ENCODE results near the gene PDE6B. TPM values are rescaled to one million over a fixed set of nuclear protein-coding genes. Genes with fewer than 3 reads are reported as not detected.
A peak's percentile ranks its signal among the peaks of the same experiment; 100 is the strongest.

PDE6B gene
- polyA plus RNA-seq: under 1 TPM; 0.41 to 0.89 TPM

DNA sequence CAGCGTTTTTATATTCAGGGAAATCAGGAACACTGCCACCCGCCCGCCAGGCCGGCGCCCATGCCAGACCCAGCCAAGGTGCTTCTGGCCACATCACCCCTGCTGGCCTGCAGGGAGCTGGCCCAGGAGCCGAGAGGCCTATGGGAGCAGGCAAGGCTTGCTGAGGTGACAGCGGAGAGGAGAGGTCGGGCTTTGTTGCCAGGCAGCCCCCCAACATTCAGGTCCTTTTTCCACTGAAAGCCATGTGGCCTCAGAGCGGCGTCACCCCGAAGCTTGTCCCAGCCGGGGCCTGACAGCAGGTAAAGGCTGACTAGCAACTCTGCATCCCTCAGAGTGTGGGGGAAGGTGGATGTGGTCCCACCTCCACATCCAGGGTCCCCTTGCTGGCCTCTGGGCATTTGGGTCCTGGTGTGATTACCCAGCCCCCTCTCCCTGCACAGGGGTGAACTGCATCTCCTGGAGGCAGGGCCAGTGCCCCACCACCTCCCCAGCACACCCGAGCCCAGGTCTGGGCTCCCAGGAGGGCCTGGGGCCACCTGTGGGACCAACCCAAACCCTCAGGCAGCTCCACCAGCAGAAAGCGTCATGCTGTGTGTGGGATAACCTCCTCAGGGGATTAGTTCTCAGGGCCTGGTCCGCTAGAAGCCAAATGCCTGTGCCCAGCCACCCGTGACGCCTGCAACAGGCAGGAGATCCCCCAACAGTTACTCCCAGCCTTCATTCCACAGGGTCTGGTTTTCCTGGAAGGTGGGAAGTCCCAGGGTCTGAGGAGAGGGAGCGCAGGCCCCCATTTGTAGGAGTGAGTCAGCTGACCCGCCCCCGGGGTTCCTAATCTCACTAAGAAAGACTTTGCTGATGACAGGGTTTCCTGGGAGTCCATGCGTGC lies at the start of gene PDE6B:
Gene PDE6B (plus strand): TSS at position 869 of the 886 bp plus-strand sequence. CDS start 54 bp downstream, outside the sequence.
- Histone ChIP-seq H3K9me3 (ENCODE audit: control insufficient read depth in 2 of 2, insufficient read depth in 1 of 2, low read depth in 1 of 2, low read length in 1 of 2) (no peaks in the 10 kb centered on the region), H3K27me3 (ENCODE audit: control insufficient read depth in 1 of 2, insufficient read depth in 2 of 2, low read length in 2 of 2) (no peaks in the 10 kb centered on the region), H3K27ac (ENCODE audit: low read depth in 2 of 2, low read length in 1 of 2) (no peak within 1 kb of the TSS), H3K4me1 (ENCODE audit: control insufficient read depth in 2 of 2, insufficient read depth in 2 of 2, low read length in 1 of 2) (no peaks in the 10 kb centered on the region), H3K36me3 (ENCODE audit: control insufficient read depth in 2 of 2, insufficient read depth in 2 of 2, low read length in 1 of 2) (no peaks in the 10 kb centered on the region), H3K4me3 (ENCODE audit: low read depth in 1 of 2, low read length in 2 of 2) (no peak within 1 kb of the TSS)
- WGBS, 2 donors: 73 to 76% methylated on average over 21 of the region's 21 CpGs

DNA sequence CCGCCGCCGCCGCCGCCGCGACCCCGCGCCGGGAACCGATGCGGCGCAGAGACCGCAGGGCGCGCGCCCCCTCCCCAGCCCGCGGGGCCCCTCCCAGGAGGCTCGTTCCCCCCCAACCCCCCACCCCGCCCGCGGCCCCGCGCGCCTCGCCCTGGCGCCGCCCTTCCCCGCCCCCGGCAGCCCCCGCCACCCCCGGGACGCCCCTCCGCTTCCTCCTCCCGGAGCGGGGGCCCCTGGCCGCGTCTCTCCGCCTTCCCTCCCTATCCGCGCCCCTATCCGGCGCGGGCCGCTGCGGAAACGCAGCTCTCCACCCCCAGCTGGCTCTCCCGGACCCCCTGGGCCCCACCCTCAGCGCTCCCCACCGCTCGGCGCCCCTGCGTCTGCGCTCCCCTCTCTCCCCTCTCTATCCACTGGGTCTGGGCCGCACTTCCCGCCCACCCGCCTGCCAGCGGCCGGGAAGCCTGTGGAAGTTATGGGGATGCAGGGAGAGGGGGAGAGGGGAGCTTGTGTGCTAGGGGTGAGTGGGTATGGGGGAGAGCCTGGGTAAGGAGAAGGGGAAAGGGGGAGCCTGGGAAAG lies 49.0 kb upstream of the PDE6B start, which contains the start of gene TMEM271:
Gene TMEM271 (minus strand): TSS at position 51 of the 577 bp plus-strand sequence. CDS start 233 bp downstream, outside the sequence.
- H3K4me1 ChIP-seq (ENCODE audit: control insufficient read depth in 2 of 2, insufficient read depth in 2 of 2, low read length in 1 of 2): peaks cover 14 to 15% of the 10 kb centered on the region in 2 donors
- peaks cover 0 to 10% of the 10 kb centered on the region in 2 donors for H3K27me3 ChIP-seq (ENCODE audit: control insufficient read depth in 1 of 2, insufficient read depth in 2 of 2, low read length in 2 of 2)
- H3K9me3 ChIP-seq (ENCODE audit: control insufficient read depth in 2 of 2, insufficient read depth in 1 of 2, low read depth in 1 of 2, low read length in 1 of 2): peaks cover 0 to 7% of the 10 kb centered on the region in 2 donors
- no peaks in the 10 kb centered on the region for H3K36me3 ChIP-seq (ENCODE audit: control insufficient read depth in 2 of 2, insufficient read depth in 2 of 2, low read length in 1 of 2)
- H3K27ac ChIP-seq (ENCODE audit: low read depth in 2 of 2, low read length in 1 of 2): no peak within 1 kb of the TSS
- WGBS, 2 donors: 0 to 3% methylated on average over 25 to 51 of the region's 60 CpGs
- H3K4me3 ChIP-seq (ENCODE audit: low read depth in 1 of 2, low read length in 2 of 2): peak within 1 kb of the TSS; percentile 12 to 15

DNA sequence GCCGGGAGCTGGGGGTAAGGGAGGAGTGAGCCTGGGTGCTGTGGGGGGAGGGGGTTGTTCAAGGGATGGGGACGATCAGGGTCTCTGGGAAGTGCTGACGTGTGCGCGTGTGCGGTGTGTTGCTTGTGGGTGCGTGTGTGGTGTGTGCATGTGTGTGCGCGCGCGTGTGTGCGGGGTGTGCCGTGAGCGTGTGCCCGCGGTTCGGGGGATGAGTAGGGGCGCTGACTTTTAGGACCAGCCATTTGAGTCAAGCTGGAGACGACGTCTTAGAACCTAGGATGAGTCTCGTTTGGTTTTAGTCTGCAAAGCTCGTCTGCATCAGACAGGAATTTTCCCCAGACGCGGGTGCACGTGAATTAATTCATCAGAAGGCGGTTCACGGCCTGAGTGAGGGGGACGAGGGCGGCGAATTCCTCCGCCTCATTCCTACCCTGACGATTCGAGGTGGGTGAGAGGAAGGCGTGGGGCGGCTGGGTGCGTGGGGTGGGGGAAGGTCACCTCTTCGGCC lies 48.3 kb upstream of the PDE6B start:
- Histone ChIP-seq H3K27me3 (ENCODE audit: control insufficient read depth in 1 of 2, insufficient read depth in 2 of 2, low read length in 2 of 2) (peaks cover 0 to 10% of the 10 kb centered on the region in 2 donors), H3K4me3 (ENCODE audit: low read depth in 1 of 2, low read length in 2 of 2) (peak overlapping the region in 1 of 2 donors; percentile 11), H3K4me1 (ENCODE audit: control insufficient read depth in 2 of 2, insufficient read depth in 2 of 2, low read length in 1 of 2) (peaks cover 14 to 15% of the 10 kb centered on the region in 2 donors), H3K36me3 (ENCODE audit: control insufficient read depth in 2 of 2, insufficient read depth in 2 of 2, low read length in 1 of 2) (no peaks in the 10 kb centered on the region), H3K27ac (ENCODE audit: low read depth in 2 of 2, low read length in 1 of 2) (no peak overlapping the region), H3K9me3 (ENCODE audit: control insufficient read depth in 2 of 2, insufficient read depth in 1 of 2, low read depth in 1 of 2, low read length in 1 of 2) (peaks cover 0 to 5% of the 10 kb centered on the region in 2 donors)
- 2% methylated on average over 36 to 37 of the region's 37 CpGs for WGBS, 2 donors

DNA sequence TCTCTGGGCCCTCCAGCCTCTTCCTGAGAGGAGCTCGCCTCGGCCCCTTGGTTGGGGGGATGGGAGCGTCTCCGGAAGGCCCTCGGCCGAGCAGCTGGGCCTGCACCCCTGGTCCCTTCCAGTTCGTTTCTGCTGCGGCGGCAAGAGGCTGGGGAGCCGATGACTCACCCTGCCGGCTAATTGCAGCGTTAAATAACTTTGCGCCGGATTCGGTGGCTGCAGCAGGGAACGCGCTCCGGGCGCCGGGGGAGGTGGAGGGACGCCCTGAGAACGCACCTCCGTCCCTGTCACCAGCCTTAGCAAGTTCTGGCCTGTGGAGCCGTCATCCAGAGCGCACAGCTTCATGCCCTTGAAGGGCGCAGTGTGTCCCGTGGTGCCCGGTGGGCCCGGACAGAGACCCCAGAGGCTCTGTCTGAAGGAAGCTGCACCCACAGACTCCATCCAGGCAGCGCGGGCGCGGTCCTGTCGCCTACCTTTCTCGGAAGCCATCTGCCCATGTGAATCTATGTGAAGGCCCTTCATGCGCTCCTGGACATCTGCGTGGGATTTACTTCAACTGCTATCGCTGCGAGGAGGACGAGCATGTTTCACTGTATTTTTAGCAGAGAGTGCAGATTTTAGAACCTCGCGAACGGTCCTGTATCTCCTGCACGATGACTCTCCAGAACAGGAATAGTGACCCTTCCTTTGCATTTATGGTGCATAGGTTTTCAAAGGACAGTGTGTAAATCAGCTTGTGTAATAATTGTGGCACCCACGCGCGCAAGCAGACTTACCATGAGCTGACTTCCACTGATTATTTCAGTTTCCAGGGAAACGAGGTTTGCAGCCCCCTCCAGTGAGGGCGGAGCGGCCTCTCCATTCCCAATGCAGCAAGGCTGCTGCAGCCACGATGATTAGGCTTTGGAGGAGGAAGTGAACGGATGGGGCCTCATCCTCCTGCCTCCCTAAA lies 47.6 kb upstream of the PDE6B start:
- peaks cover 14 to 15% of the 10 kb centered on the region in 2 donors for H3K4me1 ChIP-seq (ENCODE audit: control insufficient read depth in 2 of 2, insufficient read depth in 2 of 2, low read length in 1 of 2)
- H3K4me3 ChIP-seq (ENCODE audit: low read depth in 1 of 2, low read length in 2 of 2): peak overlapping the region in 1 of 2 donors; percentile 11
- no peaks in the 10 kb centered on the region for H3K36me3 ChIP-seq (ENCODE audit: control insufficient read depth in 2 of 2, insufficient read depth in 2 of 2, low read length in 1 of 2)
- H3K27ac ChIP-seq (ENCODE audit: low read depth in 2 of 2, low read length in 1 of 2): no peak overlapping the region
- 9 to 11% methylated on average over 52 of the region's 52 CpGs for WGBS, 2 donors
- peaks cover 0 to 10% of the 10 kb centered on the region in 2 donors for H3K27me3 ChIP-seq (ENCODE audit: control insufficient read depth in 1 of 2, insufficient read depth in 2 of 2, low read length in 2 of 2)
- H3K9me3 ChIP-seq (ENCODE audit: control insufficient read depth in 2 of 2, insufficient read depth in 1 of 2, low read depth in 1 of 2, low read length in 1 of 2): peaks cover 0 to 3% of the 10 kb centered on the region in 2 donors

DNA sequence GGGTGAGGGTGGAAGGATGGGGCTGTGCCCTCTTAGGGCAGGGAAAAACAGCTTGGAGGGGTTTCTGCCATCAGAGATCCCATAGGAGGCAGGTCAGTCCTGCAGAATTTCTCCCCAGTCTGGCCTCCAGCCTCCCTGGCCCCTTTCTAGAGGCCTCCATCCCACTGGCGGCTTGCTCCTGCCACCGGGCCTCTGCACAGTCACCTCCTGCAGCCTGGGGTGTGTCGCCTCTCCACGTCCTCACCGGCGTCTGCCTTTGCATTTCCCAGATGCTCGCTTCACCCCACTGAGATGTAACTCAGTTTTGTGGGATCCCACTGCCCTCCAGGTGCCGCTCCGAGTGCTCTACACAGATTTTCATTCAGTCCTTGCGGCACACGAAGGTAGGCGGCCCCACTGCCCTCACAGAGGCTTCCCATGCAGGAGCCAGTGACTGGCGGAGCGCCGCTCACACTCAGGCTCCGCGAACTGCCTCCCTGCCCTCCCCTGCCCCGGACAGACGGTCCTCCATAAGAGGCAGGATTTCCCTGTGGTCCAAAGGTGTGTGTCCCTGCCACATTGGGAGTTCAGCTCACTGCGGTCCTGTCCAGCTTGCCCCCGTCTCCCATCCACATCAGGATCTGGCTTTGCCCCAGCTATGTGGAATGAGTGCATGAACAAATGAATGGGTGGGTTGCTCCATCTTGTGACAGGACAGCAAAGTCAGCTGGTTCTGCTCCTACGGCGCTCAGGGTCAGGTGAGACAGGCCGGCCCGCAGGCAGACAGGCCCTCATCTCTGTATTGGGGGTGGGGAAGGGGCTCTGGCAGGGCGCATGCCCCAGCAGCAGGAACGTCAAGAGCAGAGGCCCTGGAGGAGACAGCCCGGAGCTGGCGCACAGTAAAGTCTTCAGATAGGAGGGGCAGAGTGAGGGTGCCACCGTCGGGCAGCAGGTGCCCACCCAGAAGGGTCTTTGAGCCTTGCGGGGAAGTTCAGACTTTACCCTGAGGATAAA lies 46.6 kb upstream of the PDE6B start:
- 36 to 43% methylated on average over 32 of the region's 32 CpGs for WGBS, 2 donors
- no peaks in the 10 kb centered on the region for H3K36me3 ChIP-seq (ENCODE audit: control insufficient read depth in 2 of 2, insufficient read depth in 2 of 2, low read length in 1 of 2)
- H3K27me3 ChIP-seq (ENCODE audit: control insufficient read depth in 1 of 2, insufficient read depth in 2 of 2, low read length in 2 of 2): peaks cover 0 to 10% of the 10 kb centered on the region in 2 donors
- H3K4me1 ChIP-seq (ENCODE audit: control insufficient read depth in 2 of 2, insufficient read depth in 2 of 2, low read length in 1 of 2): peaks cover 14 to 15% of the 10 kb centered on the region in 2 donors
- no peak overlapping the region for H3K4me3 ChIP-seq (ENCODE audit: low read depth in 1 of 2, low read length in 2 of 2)
- no peaks in the 10 kb centered on the region for H3K9me3 ChIP-seq (ENCODE audit: control insufficient read depth in 2 of 2, insufficient read depth in 1 of 2, low read depth in 1 of 2, low read length in 1 of 2)
- H3K27ac ChIP-seq (ENCODE audit: low read depth in 2 of 2, low read length in 1 of 2): no peak overlapping the region

DNA sequence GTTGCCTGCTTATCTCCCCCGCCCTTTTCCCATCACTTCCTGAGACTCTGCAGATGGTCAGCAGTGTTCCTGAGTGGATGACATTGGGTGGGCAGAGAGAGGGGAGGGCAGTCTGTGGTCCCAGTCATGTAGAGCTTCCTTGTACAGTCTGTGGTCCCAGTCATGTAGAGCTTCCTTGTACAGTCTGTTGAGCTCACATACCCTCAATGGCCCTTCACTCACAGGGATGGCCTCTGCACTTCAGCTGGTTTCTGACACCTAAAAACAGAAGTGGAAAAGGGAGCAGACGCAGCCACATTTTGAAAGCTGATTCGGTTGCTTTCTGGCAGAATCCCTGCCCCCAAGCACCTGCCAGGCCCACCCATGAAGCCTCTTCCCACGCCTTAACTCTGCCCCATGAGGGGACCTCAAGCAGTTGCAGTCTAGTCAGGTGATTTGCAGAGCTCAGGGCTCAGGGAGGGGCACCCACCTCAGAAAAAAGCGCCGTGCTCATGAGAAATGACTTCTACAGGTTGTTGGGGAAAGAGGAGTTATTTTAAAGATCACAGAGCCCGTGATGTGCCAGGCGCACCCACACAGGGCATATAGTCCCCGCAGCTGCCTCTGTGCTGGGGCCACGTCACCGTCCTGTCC lies 45.7 kb upstream of the PDE6B start:
- peaks cover 13 to 14% of the 10 kb centered on the region in 2 donors for H3K4me1 ChIP-seq (ENCODE audit: control insufficient read depth in 2 of 2, insufficient read depth in 2 of 2, low read length in 1 of 2)
- H3K27ac ChIP-seq (ENCODE audit: low read depth in 2 of 2, low read length in 1 of 2): no peak overlapping the region
- H3K36me3 ChIP-seq (ENCODE audit: control insufficient read depth in 2 of 2, insufficient read depth in 2 of 2, low read length in 1 of 2): no peaks in the 10 kb centered on the region
- 43 to 45% methylated on average over 11 of the region's 11 CpGs for WGBS, 2 donors
- no peak overlapping the region for H3K4me3 ChIP-seq (ENCODE audit: low read depth in 1 of 2, low read length in 2 of 2)
- no peaks in the 10 kb centered on the region for H3K9me3 ChIP-seq (ENCODE audit: control insufficient read depth in 2 of 2, insufficient read depth in 1 of 2, low read depth in 1 of 2, low read length in 1 of 2)
- H3K27me3 ChIP-seq (ENCODE audit: control insufficient read depth in 1 of 2, insufficient read depth in 2 of 2, low read length in 2 of 2): peaks cover 0 to 10% of the 10 kb centered on the region in 2 donors

DNA sequence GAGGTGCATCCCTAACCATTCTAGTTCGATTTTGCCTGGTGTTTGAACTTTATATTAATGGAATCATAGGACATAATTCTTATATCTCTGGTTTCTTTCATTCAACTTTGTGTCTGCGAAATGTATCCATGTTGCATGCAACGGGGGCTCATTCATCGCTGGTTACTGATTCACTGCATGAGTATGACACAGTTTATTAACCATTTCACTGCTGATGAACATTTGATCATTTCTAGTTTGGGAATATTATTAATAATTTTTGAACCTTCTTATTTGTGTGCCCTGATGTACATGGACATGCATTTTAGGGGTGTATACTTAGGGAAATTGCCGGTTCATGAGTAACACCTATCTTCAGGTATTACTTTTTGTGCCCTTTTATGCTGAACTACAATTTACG lies 44.2 kb upstream of the PDE6B start:
- H3K27me3 ChIP-seq (ENCODE audit: control insufficient read depth in 1 of 2, insufficient read depth in 2 of 2, low read length in 2 of 2): peaks cover 0 to 2% of the 10 kb centered on the region in 2 donors
- no peaks in the 10 kb centered on the region for H3K9me3 ChIP-seq (ENCODE audit: control insufficient read depth in 2 of 2, insufficient read depth in 1 of 2, low read depth in 1 of 2, low read length in 1 of 2)
- no peaks in the 10 kb centered on the region for H3K36me3 ChIP-seq (ENCODE audit: control insufficient read depth in 2 of 2, insufficient read depth in 2 of 2, low read length in 1 of 2)
- peaks cover 8% of the 10 kb centered on the region in 2 donors for H3K4me1 ChIP-seq (ENCODE audit: control insufficient read depth in 2 of 2, insufficient read depth in 2 of 2, low read length in 1 of 2)
- H3K4me3 ChIP-seq (ENCODE audit: low read depth in 1 of 2, low read length in 2 of 2): no peak overlapping the region
- H3K27ac ChIP-seq (ENCODE audit: low read depth in 2 of 2, low read length in 1 of 2): no peak overlapping the region
- 54 to 59% methylated on average over 6 of the region's 6 CpGs for WGBS, 2 donors

DNA sequence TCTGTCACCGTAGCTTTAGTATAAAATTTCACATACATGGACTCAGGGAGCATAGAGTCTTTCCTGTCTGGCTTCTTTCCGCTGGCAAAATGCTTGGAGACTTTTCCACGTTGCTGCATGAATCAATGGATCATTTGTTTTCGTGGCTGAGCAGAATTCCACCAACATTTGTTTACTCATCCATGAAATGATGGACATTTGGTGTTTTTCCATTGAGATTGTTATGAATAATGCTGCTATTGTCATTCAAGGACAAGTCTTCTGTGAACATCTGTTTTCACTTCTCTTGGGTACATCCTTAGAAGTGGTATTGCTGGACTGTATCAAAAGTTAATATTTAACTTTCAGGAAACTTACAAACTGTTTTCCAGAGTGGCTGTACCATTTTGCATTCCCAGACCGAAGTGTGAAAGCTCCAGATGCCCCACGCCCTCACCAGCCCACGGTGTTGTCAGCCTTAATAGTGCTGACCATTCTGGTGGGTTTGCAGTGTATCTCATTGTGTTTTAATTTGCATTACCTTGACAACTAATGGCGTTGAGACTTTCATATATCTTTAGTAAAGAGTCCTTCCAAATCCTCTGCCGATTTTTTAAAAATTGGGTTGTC lies 43.5 kb upstream of the PDE6B start:
- WGBS, 2 donors: 68 to 77% methylated on average over 9 of the region's 9 CpGs
- H3K4me3 ChIP-seq (ENCODE audit: low read depth in 1 of 2, low read length in 2 of 2): no peak overlapping the region
- H3K9me3 ChIP-seq (ENCODE audit: control insufficient read depth in 2 of 2, insufficient read depth in 1 of 2, low read depth in 1 of 2, low read length in 1 of 2): no peaks in the 10 kb centered on the region
- no peak overlapping the region for H3K27ac ChIP-seq (ENCODE audit: low read depth in 2 of 2, low read length in 1 of 2)
- peaks cover 8% of the 10 kb centered on the region in 2 donors for H3K4me1 ChIP-seq (ENCODE audit: control insufficient read depth in 2 of 2, insufficient read depth in 2 of 2, low read length in 1 of 2)
- H3K36me3 ChIP-seq (ENCODE audit: control insufficient read depth in 2 of 2, insufficient read depth in 2 of 2, low read length in 1 of 2): no peaks in the 10 kb centered on the region
- H3K27me3 ChIP-seq (ENCODE audit: control insufficient read depth in 1 of 2, insufficient read depth in 2 of 2, low read length in 2 of 2): peaks cover 0 to 2% of the 10 kb centered on the region in 2 donors
